DND-41 (cell line): Measurements from ENCODE around the gene BSND.

Experiments
- CTCF ChIP-seq: IDR thresholded peaks from 2 replicates; pipeline ENCODE4 v1.5.1; 2012; ENCODE audit warnings: borderline replicate concordance, low read length, moderate library complexity, mild to moderate bottlenecking; ENCODE audit not compliant: poor library complexity, severe bottlenecking; ENCODE audit errors: extremely low read depth
- EZH2 ChIP-seq: IDR thresholded peaks from 3 replicates; pipeline ENCODE4 v1.6.1; 2012; ENCODE audit warnings: borderline replicate concordance, low read depth, mild to moderate bottlenecking, moderate library complexity, low read length, inconsistent platforms; ENCODE audit not compliant: severe bottlenecking

- TF ChIP-seq CTCF: no peak
- no peak for TF ChIP-seq EZH2
Observed at GRCh38 chr1:55040933-55041494, 42.3 kb downstream of the BSND start.
